ENCODE results near the gene DR1.

DNA sequence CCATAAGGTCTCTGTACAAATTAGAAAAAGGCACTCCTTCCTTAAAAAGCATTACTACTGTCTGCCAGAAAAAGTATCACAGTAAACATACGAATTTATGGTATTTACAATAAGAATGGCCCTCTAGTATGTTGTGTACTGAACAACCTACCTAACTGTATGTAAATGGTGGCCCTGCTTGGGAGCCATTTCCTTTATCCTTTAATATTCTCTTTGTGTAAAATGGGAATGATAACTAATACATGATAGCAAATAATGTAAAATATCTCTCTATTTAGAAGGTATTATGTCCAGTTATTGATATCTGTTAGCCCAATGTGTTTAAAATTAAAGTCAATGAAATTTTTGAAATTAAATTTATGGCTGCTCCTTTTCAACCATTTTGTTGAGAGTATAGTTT is 5.2 kb downstream of the DR1 start:
- TF ChIP-seq, protein P1, sequence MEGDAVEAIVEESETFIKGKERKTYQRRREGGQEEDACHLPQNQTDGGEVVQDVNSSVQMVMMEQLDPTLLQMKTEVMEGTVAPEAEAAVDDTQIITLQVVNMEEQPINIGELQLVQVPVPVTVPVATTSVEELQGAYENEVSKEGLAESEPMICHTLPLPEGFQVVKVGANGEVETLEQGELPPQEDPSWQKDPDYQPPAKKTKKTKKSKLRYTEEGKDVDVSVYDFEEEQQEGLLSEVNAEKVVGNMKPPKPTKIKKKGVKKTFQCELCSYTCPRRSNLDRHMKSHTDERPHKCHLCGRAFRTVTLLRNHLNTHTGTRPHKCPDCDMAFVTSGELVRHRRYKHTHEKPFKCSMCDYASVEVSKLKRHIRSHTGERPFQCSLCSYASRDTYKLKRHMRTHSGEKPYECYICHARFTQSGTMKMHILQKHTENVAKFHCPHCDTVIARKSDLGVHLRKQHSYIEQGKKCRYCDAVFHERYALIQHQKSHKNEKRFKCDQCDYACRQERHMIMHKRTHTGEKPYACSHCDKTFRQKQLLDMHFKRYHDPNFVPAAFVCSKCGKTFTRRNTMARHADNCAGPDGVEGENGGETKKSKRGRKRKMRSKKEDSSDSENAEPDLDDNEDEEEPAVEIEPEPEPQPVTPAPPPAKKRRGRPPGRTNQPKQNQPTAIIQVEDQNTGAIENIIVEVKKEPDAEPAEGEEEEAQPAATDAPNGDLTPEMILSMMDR (IDR thresholded peaks at IDR 0.05 in 4 of 5, conservative IDR thresholded peaks at IDR 0.05 in 1 of 5): no peak
- TF ChIP-seq POLR2A (IDR thresholded peaks at IDR 0.05): no peak

All from gastrocnemius medialis (tissue), 4 donors.